ENCODE measurements around the gene HAO2.
"Not testable (repeated sequence)": the region's sequence is repeated elsewhere in the genome, so short reads cannot be mapped to it uniquely, and the experiment has no call there.

HAO2 gene

DNA sequence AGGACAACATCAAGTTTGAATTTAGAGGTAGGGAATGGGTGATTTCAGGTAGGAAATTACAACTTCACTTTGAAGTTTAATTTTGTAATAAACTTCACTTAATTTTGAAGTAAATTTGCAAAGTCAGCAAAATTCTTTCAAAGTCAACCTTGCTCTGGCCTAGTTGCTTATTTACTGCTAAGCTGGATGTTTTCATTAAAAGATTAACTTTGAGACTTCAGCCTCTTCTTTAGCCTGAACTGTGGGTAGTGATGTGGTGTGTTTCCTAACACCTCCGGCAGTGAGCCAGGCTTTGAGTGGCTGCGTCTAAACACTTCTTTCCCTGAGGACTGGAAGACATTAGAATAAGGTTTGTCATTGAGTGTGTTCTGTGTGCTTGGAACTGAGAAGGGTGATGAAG is at the start of gene HAO2:
Gene HAO2 (plus strand): TSS at position 232 of the 400 bp plus-strand sequence. CDS start 12,301 bp downstream, outside the sequence.
- DNase-seq: no peak

DNA sequence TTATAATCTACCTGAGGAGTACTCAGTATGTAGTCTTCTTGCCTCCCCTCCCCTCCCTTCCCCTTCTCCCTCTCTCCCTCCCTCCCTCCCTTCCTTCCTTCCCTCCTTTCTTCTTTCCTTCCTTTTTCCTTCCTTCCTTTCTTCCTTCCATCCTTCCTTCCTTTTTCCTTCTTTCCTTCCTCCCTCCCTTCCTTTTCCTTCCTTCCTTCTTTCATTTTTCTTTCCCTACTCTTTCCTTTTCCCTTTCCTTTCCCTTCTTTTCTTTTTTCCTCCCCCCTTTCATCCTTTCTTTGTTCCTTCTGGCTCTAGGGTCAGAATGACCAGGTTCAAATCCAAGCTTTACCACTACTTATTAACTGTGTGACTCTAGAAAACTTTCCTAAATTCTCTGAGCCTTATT is 48.5 kb upstream of the HAO2 start:
- DNase-seq: no peak

GRCh38 chr1:119321666-119322419 is 46.7 kb upstream of the HAO2 start:
- DNase-seq: no peak

DNA sequence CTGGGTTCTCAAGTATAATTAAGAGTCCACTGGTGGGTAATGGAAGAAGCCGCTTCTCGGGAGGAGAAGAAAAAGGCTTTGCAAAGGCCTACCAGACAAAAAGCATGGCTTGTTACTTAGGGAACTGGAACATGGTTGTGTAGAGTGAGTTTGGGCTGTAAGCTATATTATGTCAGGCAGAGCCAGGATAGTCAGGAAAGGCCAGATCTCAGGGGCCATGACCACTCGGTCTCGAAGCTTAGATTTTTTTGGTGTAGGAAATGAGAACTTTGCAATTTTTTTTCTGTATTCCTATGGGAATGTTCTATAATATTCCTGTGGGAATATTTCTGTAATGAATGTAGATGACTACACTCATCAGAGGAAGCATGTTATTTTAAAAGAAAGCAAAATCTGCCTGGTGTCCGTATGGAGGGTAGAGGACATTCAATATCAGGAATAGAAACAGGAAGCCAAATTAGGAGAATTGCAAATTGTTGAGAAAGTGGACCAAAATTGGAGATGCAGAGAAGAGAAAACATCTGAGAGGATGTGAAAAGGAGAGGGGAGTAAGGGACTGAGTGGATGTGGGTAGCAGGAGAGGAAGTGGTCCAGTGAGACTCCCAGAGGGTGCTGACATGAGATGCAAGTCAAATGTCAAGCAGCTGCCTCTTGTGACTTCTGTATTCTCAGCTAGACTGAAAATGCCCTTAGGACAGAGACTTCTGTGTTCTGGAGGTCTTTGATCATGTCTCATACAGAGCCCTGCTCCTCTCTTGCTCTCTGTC is 45.2 kb upstream of the HAO2 start:
- DNase-seq: no peak

- no peak for DNase-seq
Observed at GRCh38 chr1:119324198-119324597, 44.4 kb upstream of the HAO2 start.

- no peak for DNase-seq
Observed at GRCh38 chr1:119326251-119326650, 42.3 kb upstream of the HAO2 start.

DNA sequence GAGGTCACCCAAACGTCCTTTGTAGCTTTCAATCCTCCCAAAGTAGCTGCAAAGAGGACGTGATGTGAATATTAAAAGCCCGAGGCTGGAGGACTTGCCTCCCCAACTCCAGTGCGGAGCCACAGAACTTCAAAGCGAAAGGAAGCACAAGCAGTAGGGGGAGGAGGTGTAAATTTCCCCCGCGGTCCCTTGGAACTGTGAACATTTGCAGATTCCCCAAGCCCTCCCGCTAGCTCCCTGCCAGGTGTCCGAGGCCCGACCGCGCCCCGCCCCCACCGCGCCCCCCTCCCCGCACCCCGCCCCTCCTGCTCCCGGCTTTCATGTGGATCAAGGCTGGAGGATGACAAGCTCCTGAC is 41.5 kb upstream of the HAO2 start:
- no peak for DNase-seq

DNA sequence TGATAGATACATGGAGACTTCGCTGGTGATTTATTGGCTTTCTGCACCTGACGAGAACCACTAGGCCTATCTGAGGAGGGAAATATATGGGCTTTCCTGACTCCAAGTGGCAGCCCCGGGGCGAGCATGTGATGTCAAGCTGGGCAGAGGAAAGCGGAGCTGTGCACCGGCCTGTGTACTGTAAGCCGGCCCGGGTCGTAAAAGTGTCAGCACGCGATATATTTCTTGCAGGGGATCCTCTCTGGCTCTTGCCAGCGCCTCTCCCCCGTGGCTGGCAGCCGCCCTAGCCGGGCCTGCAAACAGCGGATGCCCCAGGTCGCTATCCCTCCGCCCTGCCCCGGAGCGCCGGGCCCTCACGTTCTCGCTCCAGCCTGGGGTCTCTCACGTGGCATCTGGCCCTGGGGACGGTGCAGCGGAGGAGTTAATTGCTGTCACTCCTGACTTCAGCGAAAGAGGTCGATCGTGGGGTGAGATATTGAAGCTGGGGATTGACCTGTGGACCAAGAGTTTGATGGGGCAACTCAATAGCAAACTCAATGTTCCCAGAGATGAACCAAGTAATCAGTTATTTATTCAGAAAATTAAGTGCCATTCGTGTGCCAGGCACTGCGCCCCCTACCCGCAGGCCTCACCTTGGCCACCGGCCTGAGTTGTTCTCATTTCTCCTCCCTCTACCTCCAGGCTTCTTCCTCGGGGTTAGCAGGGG is 41.0 kb upstream of the HAO2 start:
- no peak for DNase-seq

DNA sequence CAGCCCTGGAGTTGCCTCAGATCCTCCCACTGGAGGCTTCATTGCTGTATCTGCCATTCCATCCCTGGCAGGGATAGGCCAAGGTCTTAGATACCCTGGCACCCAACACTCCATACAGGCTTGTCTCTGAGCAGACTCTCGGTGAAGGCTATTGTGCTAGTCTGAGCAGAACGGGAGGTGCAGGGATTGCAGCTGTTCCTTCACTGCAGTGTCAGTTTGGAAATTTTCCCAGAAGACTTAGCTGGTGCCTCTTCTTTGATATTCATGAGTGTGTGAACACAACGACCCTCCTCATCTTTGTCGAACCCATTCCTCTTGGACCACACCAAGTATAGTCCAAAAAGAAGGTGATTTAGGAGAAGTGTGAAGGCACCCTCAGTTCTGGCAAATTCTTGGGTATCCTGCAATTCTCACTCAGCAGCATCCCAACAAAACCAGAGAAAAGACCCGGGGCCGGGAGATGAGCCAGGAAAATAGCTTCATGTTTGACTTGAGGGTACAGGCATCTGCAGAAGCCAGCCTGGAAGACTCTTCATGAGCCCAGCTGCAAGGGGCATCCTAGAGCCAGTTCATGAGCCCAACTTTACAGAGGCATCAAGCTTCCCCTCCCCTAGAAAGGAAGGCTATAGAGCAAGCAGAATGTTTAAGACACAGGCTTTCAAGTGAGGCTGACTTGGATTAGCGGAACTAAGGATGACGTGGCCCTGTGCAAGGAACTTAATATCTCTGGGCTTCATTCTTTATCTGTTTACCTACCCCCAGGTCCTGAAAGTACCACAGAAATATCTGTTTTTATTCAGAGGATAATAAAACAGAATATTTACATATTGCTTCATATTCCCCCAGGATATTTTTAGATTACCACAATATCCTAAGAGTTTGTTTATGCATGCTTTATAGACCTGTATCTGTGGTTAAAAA is 38.8 kb upstream of the HAO2 start:
- DNase-seq: no peak

- DNase-seq: no peak
Observed at GRCh38 chr1:119330466-119331189, 38.0 kb upstream of the HAO2 start.

DNA sequence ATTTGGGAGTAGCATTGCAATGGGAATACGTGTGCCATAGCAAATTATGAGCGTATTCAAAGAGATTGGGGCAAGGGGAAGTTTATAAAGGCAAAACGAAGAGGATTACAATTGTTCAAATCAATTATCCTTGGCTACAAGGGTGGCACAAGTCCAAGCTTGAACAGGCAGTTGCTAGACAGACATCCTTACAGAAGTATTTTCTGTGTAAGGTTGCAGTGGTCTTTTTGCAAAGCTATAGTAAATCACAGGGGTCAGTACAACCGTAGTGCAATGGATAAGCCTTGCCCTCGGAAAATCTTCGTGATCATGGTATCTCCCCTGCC is 37.4 kb upstream of the HAO2 start:
- no peak for DNase-seq

DNA sequence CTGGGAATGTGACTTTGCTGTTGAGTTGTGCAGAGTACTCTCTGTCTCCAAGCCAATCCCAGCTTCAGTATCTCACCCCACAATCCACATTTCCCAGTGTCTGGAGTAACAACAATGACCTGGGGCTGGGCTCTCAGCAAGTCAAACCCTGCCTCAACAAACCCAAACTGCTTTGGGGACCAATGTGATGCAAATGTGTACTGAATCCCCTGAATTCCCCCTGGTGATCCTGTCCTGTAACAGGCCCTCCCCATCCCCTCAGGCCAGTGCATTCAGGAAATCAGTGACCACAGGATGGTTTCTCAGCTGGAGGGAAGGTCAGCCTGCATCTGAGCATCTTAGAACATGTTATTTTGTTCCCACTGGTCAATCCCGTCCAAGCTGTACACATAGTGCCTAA is 36.7 kb upstream of the HAO2 start:
- no peak for DNase-seq

DNA sequence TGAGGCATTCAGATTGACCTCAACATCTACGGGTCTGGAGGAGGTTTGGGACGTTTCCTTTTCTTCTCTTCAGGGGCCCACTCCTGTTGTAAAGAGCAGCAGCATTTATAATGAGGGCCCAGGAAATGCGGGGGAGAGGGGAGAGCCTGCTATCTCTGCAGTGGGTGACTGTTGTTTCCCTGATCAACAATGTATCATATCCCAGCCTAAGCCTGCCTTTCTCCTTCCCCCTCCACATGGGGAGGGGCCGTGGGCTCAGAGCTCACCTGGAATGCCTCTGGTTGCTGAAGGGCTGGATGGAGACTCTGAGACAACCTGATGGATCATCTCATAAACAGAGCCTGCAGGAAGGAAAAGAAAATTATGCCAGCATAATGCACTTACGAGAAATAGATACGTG is 36.0 kb upstream of the HAO2 start:
- DNase-seq: no peak

DNA sequence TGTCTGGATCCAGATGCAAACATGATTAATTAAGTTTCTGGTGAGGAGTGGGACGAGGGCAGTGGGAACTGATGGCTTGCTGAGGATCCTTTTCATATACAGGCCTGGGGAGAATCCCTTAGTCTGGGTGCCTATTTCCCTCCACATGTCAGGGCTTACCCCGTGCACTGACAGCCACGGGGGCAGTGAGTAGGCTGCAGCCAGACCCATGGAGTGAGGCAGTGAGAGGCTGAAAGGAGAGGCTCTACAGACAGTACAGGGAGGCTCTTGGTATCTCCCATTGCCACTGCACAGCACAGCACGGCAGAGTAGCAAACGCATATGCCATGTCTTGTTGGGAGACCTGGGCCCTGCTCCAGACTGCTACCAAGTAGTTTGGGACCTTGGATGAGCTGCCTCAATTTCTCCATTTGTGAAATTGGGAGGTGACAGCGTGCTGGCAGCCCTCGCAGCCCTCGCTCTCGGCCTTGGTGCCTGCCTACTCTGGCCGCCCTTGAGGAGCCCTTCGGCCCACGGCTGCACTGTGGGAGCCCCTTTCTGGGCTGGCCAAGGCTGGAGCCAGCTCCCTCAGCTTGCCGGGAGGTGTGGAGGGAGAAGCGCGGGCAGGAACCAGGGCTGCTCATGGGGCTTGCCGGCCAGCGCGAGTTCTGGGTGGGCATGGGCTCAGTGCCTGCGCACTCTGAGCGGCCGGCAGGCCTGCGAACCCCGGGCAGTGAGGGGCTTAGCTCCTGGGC is 35.3 kb upstream of the HAO2 start:
- DNase-seq: no peak

GRCh38 chr1:119333897-119334250 is 34.7 kb upstream of the HAO2 start:
- not testable (repeated sequence) for DNase-seq

DNA sequence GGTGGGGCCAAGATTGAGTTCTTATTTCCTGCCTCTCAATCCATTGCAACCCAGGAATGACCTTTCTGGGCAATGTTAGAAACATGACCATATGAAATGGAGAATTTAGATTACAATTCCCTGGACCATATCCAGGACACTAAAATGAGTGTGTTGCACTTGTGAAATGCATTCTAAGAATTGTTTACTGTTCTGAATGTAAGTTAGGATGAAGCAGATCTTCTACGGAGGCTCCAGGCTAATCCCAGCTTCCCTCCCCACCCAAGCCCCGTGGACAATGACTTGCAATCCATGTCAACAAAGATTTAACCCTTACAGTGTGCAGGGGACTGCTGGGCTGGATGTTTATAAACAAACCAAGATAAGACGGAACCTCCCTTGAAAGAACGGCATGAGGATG is 31.7 kb upstream of the HAO2 start:
- no peak for DNase-seq

DNA sequence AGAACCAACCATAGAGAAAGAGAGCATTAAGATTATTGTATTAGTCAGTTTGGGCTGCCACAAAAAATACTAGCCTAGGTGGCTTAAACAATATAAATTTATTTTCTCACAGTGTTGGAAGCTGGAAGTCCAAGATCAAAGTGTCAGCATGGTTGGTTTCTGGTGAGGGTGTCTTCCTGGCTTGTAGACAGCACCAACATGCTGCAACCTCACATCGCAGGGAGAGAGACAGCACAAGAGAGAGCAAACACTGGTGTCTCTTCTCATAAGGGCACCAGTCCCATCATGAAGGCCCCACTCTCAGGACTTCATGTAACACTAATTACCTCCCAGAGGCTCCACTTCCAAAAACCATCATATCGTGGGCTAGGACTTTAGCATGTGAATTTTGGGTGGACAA is 30.6 kb upstream of the HAO2 start:
- no peak for DNase-seq

GRCh38 chr1:119338757-119339156 is 29.8 kb upstream of the HAO2 start:
- no peak for DNase-seq

GRCh38 chr1:119340861-119341261 is 27.7 kb upstream of the HAO2 start:
- DNase-seq: no peak

DNA sequence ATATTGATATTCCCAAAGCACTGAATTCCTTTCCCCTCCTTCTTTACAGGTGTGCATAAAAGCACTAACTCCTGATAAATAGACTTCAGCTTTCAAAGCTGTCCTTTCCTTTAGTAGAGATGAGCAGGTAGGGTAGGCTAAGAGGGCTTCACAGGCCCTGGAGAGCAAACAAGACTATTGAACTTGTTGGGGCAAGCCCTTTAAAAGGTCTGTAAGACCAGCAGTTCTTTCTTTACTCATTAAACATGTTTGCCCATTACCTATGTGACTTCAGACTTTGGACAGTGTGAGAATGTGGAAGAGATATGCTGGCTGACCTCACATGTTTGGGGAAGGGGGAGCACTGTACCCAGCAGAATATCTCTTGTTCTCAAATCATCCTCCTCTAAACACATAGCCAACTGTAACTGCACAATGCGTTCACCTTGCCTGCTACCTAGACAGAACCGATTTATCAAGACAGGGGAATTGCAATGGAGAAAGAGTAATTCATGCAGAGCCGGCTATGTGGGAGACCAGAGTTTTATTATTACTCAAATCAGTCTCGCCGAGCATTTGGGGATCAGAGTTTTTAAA is 27.1 kb upstream of the HAO2 start:
- DNase-seq: no peak

GRCh38 chr1:119345398-119345797 is 23.2 kb upstream of the HAO2 start:
- no peak for DNase-seq

Measured in NCI-H2081 (cell line).